NCI-H2196 treated with DMSO at 0.1 percent for 48 hours (cell line): ENCODE results near the gene SEMA3G.

Experiments
- DNase-seq: peaks from one replicate; lab custom pipeline; 2025; ENCODE audit not compliant: unreplicated experiment; lab: John Stamatoyannopoulos, UW

The SEMA3G gene

DNA sequence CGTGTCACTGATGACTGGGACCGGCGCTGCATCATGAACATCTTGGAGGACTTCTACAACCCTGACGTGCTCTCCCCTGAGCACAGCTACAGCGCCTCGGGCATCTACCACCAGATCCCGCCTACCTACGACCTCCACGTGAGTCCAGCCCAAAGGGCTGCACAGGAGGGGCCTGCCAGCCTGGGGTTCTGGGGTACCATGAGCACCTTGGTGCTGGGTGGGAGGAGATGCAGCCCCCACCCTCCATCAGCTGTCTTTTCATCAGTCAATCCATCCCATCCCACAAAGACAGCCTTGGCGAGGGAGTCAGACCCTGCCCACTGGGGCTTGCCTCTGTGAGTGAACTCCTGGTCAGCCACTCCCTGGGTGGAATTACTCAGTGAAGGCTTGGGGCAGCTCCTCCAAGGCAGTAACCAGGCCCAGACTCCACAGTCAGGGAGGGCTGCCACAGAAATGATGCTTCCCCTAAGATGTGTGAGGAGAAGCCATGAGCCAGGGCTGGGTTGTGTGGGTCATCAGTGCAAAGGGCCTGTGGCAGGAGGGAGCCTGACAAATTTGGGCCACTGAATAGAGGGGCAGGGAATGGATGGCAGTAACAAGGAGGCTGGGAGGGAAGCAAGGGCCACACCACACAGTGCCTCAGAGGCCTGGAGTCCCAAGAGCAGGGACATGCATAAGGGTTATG is 47.9 kb downstream of the SEMA3G start:
- no peak for DNase-seq

DNA sequence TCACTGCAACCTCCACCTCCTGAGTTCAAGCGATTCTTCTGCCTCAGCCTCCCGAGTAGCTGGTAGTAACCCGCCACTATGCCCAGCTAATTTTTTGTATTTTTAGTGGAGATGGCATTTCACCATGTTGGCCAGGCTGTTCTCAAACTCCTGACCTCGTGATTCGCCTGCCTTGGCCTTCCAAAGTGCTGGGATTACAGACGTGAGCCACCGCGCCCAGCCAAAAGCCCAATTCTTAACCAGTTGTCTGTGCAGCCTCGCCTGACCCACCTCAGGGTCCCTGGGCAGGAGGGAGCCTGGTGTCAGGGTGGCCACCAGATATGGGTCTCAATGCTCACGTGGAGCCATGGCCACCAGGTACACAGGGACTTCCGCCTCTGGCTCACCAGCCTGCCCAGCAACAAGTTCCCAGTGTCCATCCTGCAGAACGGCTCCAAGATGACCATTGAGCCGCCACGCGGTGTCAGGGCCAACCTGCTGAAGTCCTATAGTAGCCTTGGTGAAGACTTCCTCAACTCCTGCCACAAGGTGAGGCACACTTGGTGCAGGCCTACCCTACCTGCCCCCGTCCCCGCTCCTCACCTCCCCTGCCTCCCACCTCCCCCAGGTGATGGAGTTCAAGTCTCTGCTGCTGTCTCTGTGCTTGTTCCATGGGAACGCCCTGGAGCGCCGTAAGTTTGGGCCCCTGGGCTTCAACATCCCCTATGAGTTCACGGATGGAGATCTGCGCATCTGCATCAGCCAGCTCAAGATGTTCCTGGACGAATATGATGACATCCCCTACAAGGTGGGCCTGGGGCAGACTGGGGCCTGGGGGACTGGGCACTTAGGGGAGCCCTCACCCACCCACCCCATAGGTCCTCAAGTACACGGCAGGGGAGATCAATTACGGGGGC is 48.6 kb downstream of the SEMA3G start:
- no peak for DNase-seq

DNA sequence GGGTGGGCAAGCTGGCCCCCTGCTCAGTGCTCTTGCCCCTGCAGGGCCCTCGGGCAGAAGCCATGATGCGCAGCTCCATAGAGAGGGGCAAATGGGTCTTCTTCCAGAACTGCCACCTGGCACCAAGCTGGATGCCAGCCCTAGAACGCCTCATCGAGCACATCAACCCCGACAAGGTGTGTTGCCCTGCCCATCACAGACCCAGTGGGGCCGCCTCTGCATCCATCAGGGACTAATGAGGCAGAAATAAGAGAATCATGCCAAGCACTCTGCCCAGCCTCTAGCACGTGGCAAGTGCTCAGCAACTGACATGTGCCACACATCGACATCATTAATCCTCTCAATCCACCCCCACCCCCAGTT is 49.4 kb downstream of the SEMA3G start:
- no peak for DNase-seq

DNA sequence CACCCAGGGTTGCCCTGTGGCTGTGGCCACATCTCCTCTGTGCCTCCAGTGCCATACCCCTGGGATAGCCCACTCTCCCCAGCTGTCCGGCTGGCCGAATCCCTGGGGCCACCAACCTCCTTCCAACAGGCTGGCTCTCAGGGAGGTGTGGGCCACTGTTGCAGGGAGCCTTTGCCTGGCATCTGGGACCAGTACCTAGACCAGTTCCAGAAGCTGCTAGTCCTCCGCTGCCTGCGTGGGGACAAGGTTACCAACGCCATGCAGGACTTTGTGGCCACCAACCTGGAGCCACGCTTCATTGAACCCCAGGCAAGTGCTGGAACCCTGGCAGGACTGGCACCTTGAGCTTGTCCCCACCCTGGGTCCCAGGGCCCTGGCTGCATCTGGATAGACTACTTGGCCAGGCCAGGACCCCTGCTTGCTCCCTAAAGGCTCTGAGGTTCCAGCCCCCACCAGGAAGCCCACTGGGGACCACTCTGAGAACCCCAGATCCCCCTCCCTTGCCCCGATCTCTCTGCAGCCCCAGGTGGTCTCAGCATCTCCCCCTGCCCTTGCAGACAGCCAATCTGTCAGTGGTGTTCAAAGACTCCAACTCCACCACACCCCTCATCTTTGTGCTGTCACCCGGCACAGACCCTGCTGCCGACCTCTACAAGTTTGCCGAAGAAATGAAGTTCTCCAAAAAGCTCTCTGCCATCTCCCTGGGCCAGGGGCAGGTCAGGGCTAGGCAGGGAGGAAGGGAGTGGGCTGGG is 50.0 kb downstream of the SEMA3G start:
- no peak for DNase-seq

DNA sequence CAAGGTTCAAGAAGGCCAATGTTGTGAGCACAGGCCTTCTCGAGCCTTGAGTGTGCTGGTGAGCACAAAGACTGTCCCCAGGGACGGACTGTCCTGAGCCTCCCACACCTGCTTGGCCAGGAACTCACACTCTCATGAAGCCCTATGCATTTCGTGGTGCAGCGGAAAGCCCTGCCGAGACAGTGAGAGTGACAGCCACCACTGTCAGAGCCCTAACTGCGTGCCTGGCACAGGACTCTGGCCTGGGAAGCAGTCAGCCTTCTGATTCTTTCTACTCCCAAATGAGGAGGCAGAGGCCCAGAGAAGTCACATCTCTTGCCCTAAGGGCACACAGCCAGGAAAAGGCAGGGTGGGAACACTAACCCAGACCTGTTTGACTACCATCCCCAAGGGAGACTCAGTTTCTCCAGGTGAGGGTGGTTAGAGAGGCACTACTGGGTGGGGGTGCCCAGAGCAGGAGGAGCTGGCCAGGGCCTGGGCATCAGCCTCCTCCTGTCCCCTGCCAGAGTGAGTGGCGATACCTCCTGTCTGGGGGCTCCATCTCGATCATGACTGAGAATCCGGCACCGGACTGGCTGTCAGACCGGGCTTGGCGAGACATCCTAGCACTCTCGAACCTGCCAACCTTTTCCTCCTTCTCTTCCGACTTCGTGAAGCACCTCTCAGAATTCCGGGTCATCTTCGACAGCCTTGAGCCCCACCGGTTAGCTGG is 50.8 kb downstream of the SEMA3G start:
- DNase-seq, result no peak

DNA sequence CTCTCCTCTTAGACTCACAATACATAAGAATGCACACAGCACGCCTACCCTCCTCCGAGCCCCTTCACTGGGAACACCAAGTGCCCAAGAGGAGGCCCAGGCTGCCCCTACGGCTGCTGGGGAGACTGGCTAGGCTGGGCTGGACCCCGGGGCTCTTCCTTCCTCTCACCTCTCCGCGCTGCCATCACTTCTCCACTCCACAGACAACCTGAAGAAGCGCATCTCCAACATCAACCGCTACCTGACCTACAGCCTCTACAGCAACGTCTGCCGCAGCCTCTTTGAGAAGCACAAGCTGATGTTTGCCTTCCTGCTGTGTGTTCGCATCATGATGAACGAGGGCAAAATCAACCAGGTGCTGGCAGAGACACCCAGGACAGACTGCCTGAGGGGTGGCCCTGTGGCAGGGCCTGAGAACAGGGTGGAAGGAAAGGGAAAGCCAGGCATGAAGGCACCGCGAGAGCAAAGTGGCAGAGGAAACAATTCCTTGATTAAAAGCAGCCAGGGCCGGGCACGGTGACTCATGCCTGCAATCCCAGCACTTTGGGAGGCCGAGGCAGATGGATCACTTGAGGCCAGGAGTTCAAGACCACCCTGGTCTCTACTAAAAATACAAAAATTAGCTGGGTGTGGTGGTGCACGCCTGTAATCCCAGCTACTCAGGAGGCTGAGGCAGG is 51.6 kb downstream of the SEMA3G start:
- no peak for DNase-seq

DNA sequence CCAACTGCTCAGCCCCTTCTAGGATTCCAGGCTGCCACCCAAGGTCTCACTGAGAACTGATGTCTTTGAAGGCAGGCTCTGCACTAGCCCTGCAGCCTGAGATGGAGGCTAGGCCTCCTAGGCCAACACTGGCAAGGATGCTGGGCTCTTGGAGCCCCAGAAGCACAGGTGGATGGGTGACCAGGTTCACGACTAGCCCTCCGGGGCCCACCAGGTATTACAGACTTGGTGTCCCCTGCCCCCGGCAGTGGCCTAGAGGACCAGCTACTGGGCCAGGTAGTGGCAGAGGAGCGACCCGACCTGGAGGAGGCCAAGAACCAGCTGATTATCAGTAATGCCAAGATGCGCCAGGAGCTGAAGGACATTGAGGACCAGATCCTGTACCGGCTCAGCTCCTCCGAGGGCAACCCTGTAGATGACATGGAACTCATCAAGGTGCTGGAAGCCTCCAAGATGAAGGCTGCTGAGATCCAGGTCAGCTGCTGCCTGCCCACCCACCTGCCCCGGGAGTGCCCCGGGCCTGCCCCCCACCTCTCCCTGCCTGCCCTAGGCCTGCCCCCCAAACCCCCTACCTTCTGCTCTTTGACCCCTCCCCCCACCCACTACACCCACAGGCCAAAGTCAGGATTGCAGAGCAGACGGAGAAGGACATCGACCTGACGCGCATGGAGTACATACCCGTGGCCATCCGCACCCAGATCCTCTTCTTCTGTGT is 52.5 kb downstream of the SEMA3G start:
- DNase-seq, result no peak

DNA sequence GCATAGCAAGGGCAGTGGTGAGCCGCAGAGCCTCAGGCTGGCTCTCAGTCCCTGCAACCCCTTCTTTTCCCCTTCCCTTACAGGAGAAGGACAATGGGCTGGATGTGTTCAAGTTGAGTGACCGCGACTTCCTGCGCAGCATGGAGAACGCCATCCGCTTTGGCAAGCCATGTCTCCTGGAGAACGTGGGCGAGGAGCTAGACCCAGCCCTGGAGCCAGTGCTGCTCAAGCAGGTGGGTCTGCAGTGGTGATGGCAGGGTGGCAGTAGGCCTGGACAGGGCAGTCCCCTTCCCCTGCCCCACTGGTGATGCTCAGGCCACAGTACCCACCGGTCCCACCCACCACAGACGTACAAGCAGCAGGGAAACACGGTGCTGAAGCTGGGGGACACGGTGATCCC is 53.8 kb downstream of the SEMA3G start:
- DNase-seq, result no peak

DNA sequence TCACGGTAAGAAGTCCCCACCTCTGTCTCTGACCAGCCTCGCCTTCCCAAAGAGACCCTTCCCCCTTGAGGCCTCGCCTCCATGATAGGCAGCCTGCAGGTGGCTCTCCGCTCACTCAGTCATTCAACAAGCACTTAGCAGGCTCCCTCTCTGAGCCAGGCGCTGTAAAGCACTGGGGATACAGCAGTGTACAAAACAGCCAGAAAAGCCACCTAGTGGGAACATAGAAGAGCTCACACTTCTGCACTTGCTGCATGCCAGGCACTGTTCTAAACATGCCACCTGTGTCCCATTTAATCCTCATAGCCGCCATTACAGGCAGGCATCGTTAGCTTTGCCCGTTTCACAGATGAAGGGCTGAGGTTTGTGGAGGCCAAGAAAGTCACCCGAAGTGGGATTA is 56.0 kb downstream of the SEMA3G start:
- no peak for DNase-seq

DNA sequence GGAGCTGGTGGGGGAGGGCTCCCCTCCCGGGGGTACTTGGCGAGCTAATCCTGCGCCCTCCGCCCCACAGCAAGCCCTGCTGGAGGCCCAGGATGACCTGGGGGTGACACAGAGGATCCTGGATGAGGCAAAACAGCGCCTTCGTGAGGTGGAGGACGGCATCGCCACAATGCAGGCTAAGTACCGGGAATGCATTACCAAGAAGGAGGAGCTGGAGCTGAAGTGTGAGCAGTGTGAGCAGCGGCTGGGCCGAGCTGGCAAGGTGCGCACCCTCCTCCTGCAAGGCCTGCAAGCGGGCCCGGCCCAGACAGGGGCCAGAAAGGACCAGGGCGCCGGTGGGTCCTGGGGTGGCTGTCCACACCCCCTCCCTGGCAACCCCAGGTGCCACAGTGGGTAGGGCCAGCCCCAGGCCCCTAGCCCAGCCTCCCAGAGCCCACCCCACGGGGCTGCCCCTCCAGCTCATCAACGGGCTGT is 56.5 kb downstream of the SEMA3G start:
- DNase-seq, result no peak

DNA sequence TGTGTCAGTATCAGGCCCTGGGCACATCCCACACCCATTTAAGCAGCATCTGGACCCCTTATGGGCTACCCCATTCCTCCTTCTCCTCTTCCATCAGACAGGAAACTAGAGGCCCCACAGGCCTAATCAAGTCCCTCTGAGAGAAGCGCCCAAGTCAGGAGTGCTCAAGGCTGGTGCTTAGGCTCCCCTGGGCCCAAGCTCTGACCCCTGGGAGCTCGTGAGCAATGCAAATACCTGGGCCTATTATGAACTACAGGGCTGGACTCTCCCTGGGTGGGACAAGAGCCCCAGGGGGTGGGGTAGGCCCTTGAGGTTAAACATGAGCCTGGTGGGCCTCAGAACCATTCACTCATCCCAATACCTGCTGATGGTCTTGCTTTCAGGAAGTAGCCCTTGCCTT is 57.4 kb downstream of the SEMA3G start:
- DNase-seq, result no peak

DNA sequence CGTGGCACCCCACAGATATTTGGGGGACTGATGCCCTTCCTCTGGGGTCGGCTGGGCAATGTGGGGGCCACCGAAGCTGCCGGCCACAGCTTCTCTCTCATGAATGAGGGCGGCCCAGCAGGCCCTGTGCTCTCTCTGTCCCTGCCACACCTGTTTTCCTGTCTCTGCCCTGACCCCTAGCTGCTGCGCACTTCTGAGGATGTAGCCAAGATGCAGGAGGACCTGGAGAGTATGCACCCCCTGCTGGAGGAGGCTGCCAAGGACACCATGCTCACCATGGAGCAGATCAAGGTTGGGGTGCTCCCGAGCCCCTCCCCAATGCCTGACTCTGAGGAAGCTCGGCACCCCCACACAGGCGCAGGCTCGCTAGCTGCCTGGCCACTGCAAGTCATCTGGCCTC is 59.7 kb downstream of the SEMA3G start:
- no peak for DNase-seq

DNA sequence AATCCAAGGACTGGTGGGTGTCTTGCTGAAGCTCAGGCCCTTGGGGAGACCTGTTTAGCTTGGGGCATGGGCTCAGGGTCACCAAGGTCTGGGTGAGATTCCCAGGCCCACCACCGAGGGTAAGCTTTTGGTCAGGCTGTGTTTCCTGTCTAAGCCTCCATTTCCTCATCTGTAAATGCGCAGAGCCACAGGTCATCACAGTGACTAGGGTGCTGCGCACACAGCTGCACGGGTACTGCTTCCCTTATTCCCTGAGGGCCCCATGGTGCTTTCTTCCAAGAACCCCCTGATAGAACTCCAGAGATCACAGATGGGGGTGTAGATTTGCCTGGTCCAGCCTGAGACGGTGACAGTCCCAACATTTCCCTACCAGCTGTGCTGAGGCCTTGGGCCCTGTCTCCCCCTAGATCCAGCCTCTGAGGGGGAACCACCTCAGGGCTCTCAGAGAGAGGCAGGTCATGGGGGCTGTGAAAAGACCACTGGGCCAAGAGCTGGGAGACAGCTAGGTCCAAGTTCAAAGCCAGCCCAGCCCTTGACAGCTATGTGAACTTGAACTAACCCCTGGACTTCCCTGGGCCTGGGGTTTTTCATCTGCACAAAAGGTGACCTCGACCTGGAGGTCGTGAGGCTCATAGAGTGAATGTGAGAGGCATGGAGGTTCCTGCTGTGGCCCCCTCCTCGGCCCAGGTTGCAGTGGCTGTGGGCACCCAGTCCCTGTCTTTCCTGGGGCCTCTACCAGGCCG is 60.7 kb downstream of the SEMA3G start:
- DNase-seq, result no peak

DNA sequence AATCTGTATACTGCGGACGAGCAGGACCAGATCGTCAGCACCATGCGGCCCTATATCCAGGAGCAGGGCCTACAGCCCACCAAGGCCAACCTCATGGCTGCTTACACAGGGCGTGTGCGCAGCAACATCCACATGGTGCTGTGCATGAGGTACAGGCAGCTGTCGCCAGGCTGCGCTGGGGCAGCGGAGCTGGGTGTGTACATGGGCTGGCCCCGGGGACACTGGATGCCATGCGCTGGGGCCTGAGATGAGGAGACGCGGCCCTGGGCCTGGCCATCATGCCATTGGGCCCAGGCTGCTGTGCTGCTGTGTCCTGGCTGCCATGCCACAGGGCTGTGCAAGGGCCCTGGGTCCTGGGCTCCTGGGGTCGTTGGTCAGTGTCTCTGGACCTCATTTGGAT is 61.5 kb downstream of the SEMA3G start:
- no peak for DNase-seq
